GM12891 (cell line): ENCODE results near the gene ALDH9A1.

ENCODE experiments used
- DNase-seq: peaks from one replicate; pipeline ENCODE4 v3.0.0; 2011; ENCODE audit warnings: low spot score; ENCODE audit not compliant: insufficient read length
- FAIRE-seq: peaks from 2 replicates; lab custom pipeline; 2011; peaks lifted over from hg19 to GRCh38; lab: Jason Lieb, UNC
- PAX5 ChIP-seq: IDR thresholded peaks from 2 replicates; pipeline ENCODE4 v1.6.1; 2011; ENCODE audit warnings: low read length, moderate library complexity, mild to moderate bottlenecking; ENCODE audit not compliant: insufficient read depth, severe bottlenecking
- POLR2A ChIP-seq: IDR thresholded peaks from 2 replicates; pipeline ENCODE4 v1.6.1; 2011; ENCODE audit warnings: low read depth, low read length, control low read depth
- POLR2AphosphoS5 ChIP-seq: IDR thresholded peaks from 2 replicates; pipeline ENCODE4 v1.6.1; 2011; ENCODE audit warnings: low read depth, low read length, control low read depth
- POU2F2 ChIP-seq: IDR thresholded peaks from 2 replicates; pipeline ENCODE4 v1.6.1; 2011; ENCODE audit warnings: low read depth, mild to moderate bottlenecking, control low read depth, low read length, moderate library complexity
- SPI1 ChIP-seq: IDR thresholded peaks from 2 replicates; pipeline ENCODE4 v1.6.1; 2011; ENCODE audit warnings: low read depth, low read length, control low read depth
- TAF1 ChIP-seq: IDR thresholded peaks from 2 replicates; pipeline ENCODE4 v1.6.1; 2011; ENCODE audit warnings: low read depth, low read length, control low read depth

ALDH9A1 gene

GRCh38 chr1:165629151-165629550, 69.2 kb downstream of the ALDH9A1 start:
- DNase-seq (no peak), FAIRE-seq (no peak)
- TF ChIP-seq PAX5 = no peak
- no peak for TF ChIP-seq SPI1
- TF ChIP-seq POLR2AphosphoS5 = no peak
- no peak for TF ChIP-seq TAF1
- no peak for TF ChIP-seq POLR2A
- no peak for TF ChIP-seq POU2F2

GRCh38 chr1:165628147-165628822, 70.1 kb downstream of the ALDH9A1 start:
- DNase-seq = no peak
- TF ChIP-seq POLR2AphosphoS5 (no peak), POLR2A (no peak), POU2F2 (no peak), SPI1 (no peak), PAX5 (no peak), TAF1 (no peak)
- no peak for FAIRE-seq

- FAIRE-seq (no peak), DNase-seq (no peak)
- no peak for TF ChIP-seq SPI1
- TF ChIP-seq POLR2A = no peak
- no peak for TF ChIP-seq POU2F2
- no peak for TF ChIP-seq POLR2AphosphoS5
- TF ChIP-seq PAX5 = no peak
- TF ChIP-seq TAF1 = no peak
These were observed 73.9 kb downstream of the ALDH9A1 start for GRCh38 chr1:165624441-165624840.

- no peak for DNase-seq
- TF ChIP-seq PAX5 (no peak), TAF1 (no peak), POLR2A (no peak), POLR2AphosphoS5 (no peak), SPI1 (no peak)
- FAIRE-seq = no peak
These were observed 74.7 kb downstream of the ALDH9A1 start for GRCh38 chr1:165623624-165624023.

GRCh38 chr1:165619647-165620151, 78.7 kb downstream of the ALDH9A1 start:
- no peak for FAIRE-seq
- TF ChIP-seq POLR2A (no peak), SPI1 (no peak), TAF1 (no peak), PAX5 (no peak), POLR2AphosphoS5 (no peak), POU2F2 (no peak)
- DNase-seq = no peak

GRCh38 chr1:165616987-165617546, 81.3 kb downstream of the ALDH9A1 start:
- FAIRE-seq = no peak
- no peak for TF ChIP-seq POLR2A
- no peak for TF ChIP-seq POLR2AphosphoS5
- no peak for TF ChIP-seq TAF1
- no peak for TF ChIP-seq SPI1
- TF ChIP-seq POU2F2 = no peak
- no peak for TF ChIP-seq PAX5
- DNase-seq = no peak

- no peak for TF ChIP-seq SPI1
- no peak for TF ChIP-seq POLR2A
- TF ChIP-seq POLR2AphosphoS5 = no peak
- no peak for TF ChIP-seq PAX5
- no peak for TF ChIP-seq TAF1
- TF ChIP-seq POU2F2 = no peak
- FAIRE-seq (no peak), DNase-seq (no peak)
These were observed 82.2 kb downstream of the ALDH9A1 start for GRCh38 chr1:165616054-165616612.
